Measurements from ENCODE around the gene SPATA31C1. TPM values are rescaled to one million over a fixed set of nuclear protein-coding genes. Genes with fewer than 3 reads are reported as not detected.
"Not testable (repeated sequence)": the region's sequence is repeated elsewhere in the genome, so short reads cannot be mapped to it uniquely, and the experiment has no call there.

The SPATA31C1 gene
- total RNA-seq, 4 donors from 2014 or later: not detected

DNA sequence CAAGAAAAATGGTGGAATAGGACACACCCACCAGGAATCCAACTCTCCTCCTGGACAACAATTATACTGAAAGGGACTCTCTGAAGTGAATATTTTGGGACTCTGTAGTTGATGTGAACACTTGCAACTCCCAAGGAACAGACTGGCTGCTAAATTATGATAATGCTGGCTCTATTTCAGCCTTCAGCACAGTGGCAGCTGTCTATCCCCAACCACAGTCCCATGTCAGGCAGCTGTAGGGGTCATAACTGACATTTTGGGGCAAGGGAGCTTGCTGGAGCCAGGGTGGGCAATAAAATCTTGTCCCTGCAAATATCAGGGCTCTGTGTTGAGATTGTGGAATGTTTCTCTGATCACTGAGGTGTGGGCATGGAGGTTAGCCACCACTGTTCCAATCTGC, 20.9 kb upstream of the SPATA31C1 start:
- Histone ChIP-seq H3K4me1 (no peaks in the 10 kb centered on the region), H3K27ac (no peak overlapping the region), H3K9me3 (peaks cover 0 to 7% (median 0%) of the 10 kb centered on the region in 3 donors), H3K27me3 (no peaks in the 10 kb centered on the region), H3K36me3 (no peaks in the 10 kb centered on the region), H3K4me3 (no peak overlapping the region)
- ATAC-seq: no peak
- TF ChIP-seq EP300 (IDR thresholded peaks at IDR 0.05): no peak
- TF ChIP-seq POLR2AphosphoS5 (IDR thresholded peaks at IDR 0.05): no peak
- TF ChIP-seq POLR2A (IDR thresholded peaks at IDR 0.05): no peak
- TF ChIP-seq, protein P1, sequence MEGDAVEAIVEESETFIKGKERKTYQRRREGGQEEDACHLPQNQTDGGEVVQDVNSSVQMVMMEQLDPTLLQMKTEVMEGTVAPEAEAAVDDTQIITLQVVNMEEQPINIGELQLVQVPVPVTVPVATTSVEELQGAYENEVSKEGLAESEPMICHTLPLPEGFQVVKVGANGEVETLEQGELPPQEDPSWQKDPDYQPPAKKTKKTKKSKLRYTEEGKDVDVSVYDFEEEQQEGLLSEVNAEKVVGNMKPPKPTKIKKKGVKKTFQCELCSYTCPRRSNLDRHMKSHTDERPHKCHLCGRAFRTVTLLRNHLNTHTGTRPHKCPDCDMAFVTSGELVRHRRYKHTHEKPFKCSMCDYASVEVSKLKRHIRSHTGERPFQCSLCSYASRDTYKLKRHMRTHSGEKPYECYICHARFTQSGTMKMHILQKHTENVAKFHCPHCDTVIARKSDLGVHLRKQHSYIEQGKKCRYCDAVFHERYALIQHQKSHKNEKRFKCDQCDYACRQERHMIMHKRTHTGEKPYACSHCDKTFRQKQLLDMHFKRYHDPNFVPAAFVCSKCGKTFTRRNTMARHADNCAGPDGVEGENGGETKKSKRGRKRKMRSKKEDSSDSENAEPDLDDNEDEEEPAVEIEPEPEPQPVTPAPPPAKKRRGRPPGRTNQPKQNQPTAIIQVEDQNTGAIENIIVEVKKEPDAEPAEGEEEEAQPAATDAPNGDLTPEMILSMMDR (IDR thresholded peaks at IDR 0.05): no peak

DNA sequence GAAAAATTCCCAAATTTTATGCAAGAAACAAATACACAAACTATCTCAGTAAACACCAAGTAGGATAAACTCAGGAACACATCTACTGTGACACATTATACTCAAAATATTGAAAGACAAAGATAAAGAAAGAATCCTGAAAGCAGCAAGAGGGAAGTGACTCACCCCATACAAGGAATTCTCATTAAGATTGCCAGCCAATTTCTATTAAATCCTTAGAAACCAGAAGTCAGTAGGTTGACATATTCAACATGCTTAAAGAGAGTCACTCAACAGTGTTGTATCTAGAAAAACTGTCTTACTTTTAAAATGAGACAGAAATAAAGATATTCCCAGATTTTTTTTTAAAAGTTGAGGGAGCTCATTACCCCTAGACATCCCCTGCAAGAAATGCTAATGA, 19.6 kb upstream of the SPATA31C1 start:
- no peaks in the 10 kb centered on the region for H3K4me1 ChIP-seq
- TF ChIP-seq, protein P1 (IDR thresholded peaks at IDR 0.05): no peak
- TF ChIP-seq POLR2AphosphoS5 (IDR thresholded peaks at IDR 0.05): no peak
- no peaks in the 10 kb centered on the region for H3K36me3 ChIP-seq
- no peak overlapping the region for H3K4me3 ChIP-seq
- H3K27me3 ChIP-seq: no peaks in the 10 kb centered on the region
- peaks cover 0 to 19% (median 0%) of the 10 kb centered on the region in 3 donors for H3K9me3 ChIP-seq
- ATAC-seq: no peak
- H3K27ac ChIP-seq: no peak overlapping the region

DNA sequence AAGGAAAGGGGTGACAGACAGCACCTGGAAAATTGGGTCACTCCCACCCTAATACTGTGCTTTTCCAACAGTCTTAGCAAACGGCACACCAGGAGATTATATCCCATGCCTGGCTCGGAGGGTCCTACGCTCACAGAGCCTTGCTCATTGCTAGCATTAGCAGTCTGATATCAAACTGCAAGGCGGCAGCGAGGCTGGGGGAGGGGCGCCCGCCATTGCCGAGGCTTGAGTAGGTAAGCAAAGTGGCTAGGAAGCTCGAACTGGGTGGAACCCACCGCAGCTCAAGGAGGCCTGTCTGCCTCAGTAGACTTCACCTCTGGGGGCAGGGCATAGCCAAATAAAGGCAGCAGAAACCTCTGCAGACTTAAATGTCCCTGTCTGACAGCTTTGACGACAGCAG, 15.4 kb upstream of the SPATA31C1 start:
- not testable (repeated sequence) for H3K36me3 ChIP-seq, ATAC-seq, H3K27me3 ChIP-seq, H3K4me1 ChIP-seq, H3K4me3 ChIP-seq, H3K27ac ChIP-seq
- 94% methylated on average over 8 of the region's 11 CpGs; no CpG with 5 or more reads in 1 of the 2 donors for WGBS, 2 donors (ENCODE audit: low coverage in 1 of 2)
- peaks cover 0 to 23% (median 0%) of the 10 kb centered on the region in 3 donors for H3K9me3 ChIP-seq

DNA sequence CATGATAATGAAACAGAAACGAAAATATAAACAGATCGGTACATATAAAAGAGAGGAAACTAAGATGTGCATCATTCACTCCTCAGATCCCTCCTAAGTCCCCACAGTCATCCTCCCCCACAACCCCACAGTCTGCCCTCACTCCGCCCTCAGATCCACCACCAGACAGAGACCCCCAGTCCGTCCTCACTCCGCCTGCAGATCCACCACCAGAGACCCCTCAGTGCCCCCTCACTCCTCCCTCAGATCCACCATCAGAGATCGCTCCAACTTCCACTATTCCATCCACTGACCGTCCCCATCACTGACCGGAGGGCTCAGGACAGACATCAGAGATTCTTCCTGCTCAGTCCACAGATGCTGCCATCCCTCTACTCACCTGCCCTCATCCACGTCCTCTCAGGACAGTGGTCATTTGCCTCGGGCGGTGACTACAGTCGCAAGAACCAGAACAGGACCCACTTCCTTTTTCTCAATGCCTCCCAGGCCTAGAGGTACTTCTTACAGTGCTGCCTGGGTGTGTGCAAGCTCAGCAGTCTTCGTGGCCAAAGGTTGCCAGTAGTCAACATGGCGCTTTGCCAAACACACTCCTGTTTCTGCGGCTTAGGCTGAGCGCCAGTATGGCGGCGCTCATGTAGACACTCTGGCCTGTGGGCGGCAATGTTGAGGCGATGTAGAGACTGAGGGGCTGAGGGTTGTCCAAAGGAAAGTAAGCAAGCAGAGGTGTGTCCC, 8.3 kb upstream of the SPATA31C1 start:
- WGBS, 2 donors (ENCODE audit: low coverage in 1 of 2): 87 to 91% methylated on average over 10 to 11 of the region's 20 CpGs

DNA sequence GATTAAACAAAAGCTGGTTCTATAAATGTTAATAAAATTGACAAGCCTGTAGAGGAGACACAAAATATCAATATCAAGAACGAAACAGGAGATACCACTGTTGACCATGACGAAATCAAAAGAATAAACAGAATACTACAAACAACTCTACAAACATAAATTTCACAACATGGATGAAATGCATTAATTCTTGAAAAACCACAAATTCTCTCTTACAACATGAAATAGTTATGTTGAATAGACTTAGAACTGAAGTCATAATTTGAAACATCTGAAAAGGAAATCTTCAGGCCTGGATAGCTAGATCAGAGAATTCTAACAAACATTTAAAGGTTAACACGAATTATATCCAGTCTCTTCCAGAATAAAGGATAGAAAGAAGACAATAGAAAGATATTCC, 6.9 kb upstream of the SPATA31C1 start:
- no peak overlapping the region for H3K4me3 ChIP-seq
- no peaks in the 10 kb centered on the region for H3K4me1 ChIP-seq
- TF ChIP-seq POLR2AphosphoS5 (IDR thresholded peaks at IDR 0.05) (no peak), POLR2A (IDR thresholded peaks at IDR 0.05) (no peak), EP300 (IDR thresholded peaks at IDR 0.05) (no peak)
- TF ChIP-seq, protein P1 (IDR thresholded peaks at IDR 0.05): no peak
- H3K36me3 ChIP-seq: no peaks in the 10 kb centered on the region
- WGBS, 2 donors (ENCODE audit: low coverage in 1 of 2): 67 to 93% methylated on average over 2 to 3 of the region's 3 CpGs
- no peaks in the 10 kb centered on the region for H3K27me3 ChIP-seq
- no peaks in the 10 kb centered on the region for H3K9me3 ChIP-seq
- H3K27ac ChIP-seq: no peak overlapping the region
- ATAC-seq: no peak

More for the DNA sequence above, 8.3 kb upstream of the SPATA31C1 start:
- no peaks in the 10 kb centered on the region for H3K9me3 ChIP-seq
- no peak overlapping the region for H3K4me3 ChIP-seq
- TF ChIP-seq POLR2A (IDR thresholded peaks at IDR 0.05): no peak
- TF ChIP-seq, protein P1 (IDR thresholded peaks at IDR 0.05): no peak
- TF ChIP-seq POLR2AphosphoS5 (IDR thresholded peaks at IDR 0.05): no peak
- TF ChIP-seq EP300 (IDR thresholded peaks at IDR 0.05): no peak
- H3K36me3 ChIP-seq: no peaks in the 10 kb centered on the region
- no peaks in the 10 kb centered on the region for H3K27me3 ChIP-seq
- H3K27ac ChIP-seq: no peak overlapping the region
- ATAC-seq: no peak
- no peaks in the 10 kb centered on the region for H3K4me1 ChIP-seq

DNA sequence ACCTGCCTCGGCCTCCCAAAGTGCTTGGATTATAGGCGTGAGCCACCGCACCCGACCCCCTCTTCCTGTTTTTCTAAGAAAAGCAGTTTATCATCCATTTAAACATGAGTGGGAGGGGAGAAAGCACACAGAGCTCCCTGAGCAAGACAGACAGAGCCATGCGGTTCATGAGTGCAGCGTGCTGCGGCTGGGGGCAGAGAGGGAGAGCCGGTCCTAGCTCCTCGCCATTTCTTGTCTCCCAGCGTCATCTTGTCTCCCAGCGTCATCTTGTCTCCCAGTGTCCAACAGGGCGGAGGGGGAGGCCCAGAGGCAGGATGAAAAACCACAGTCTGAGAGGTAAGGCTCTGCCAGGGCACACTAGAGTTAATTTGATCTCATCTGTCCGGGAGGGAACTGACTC, 1.3 kb downstream of the SPATA31C1 start:
- not testable (repeated sequence) for H3K9me3 ChIP-seq, ATAC-seq, H3K27me3 ChIP-seq, H3K4me3 ChIP-seq, H3K27ac ChIP-seq, H3K4me1 ChIP-seq, H3K36me3 ChIP-seq
- WGBS, 2 donors (ENCODE audit: low coverage in 1 of 2): 78 to 81% methylated on average over 4 of the region's 13 CpGs

DNA sequence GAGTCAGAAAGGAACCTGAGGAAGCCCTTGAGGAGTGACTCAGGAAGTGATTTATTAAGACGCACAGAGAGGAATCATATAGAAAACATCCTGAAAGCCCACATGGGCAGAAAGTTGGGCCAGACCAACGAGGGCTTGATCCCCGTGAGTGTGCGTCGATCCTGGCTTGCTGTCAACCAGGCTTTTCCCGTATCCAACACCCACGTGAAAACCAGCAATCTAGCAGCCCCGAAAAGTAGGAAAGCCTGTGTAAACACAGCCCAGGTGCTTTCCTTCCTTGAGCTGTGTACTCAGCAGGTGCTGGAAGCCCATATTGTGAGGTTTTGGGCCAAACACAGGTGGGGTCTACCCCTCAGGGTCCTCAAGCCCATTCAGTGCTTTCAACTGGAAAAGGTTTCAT, 3.8 kb downstream of the SPATA31C1 start:
- ATAC-seq, H3K27me3 ChIP-seq, H3K4me1 ChIP-seq, H3K27ac ChIP-seq, H3K36me3 ChIP-seq, H3K4me3 ChIP-seq, H3K9me3 ChIP-seq: not testable (repeated sequence)
- no CpG with 5 or more reads among the region's 8 CpGs for WGBS, 2 donors (ENCODE audit: low coverage in 1 of 2)

DNA sequence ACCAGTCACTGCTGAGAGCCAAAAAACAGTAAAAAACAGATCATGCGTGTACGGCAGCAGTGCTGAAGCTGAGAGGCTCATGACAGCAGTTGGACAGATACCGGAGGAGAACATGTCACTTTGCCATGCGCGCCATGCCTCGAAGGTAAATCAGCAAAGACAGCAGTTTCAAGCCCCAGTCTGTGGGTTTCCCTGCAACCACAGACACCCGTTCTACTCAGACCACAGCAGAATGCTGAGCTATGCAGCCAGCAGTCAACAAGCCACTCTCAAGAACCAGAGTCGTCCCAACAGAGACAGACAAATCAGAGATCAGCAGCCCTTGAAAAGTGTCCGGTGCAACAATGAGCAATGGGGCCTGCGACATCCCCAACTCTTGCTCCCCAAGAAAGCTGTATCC, 5.2 kb downstream of the SPATA31C1 start:
- no CpG with 5 or more reads among the region's 10 CpGs for WGBS, 2 donors (ENCODE audit: low coverage in 1 of 2)
- H3K36me3 ChIP-seq, H3K27ac ChIP-seq, H3K27me3 ChIP-seq, H3K4me3 ChIP-seq, H3K9me3 ChIP-seq, ATAC-seq, H3K4me1 ChIP-seq: not testable (repeated sequence)

DNA sequence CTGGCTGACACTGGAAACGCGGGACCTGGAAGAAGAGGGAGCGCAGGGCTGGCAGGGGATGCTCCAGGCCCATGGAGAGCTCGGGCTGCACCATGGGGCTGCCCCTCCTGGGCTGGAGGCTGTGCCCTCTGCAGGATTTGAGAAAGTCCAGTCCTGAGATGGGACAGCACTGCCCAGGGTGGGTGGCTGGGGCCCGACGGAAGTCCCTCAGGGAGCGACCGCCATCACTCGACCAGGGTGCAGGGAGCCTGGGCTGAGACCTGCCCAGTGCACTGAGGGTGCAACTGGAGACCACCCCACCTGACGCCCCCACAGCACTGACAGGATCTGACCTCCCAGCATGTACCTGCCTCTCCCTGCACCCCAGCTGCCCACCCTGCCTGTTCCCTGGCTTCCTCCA, 7.1 kb downstream of the SPATA31C1 start:
- H3K27me3 ChIP-seq, H3K27ac ChIP-seq, H3K4me3 ChIP-seq, ATAC-seq, H3K4me1 ChIP-seq, H3K36me3 ChIP-seq, H3K9me3 ChIP-seq: not testable (repeated sequence)
- WGBS, 2 donors (ENCODE audit: low coverage in 1 of 2): no CpG with 5 or more reads among the region's 10 CpGs
